Lower lobe of right lung (tissue), 2 donors: ENCODE measurements around the gene MALAT1. TPM values are rescaled to one million over a fixed set of nuclear protein-coding genes. Genes with fewer than 3 reads are reported as not detected.
"Not testable (repeated sequence)": the region's sequence is repeated elsewhere in the genome, so short reads cannot be mapped to it uniquely, and the experiment has no call there.

Experiments
- ATAC-seq, 2 donors: fragments of 200-7000 bp; cut with Tn5 transposase; one replicate each; pipeline ENCODE4 v1.9.1; 2020 to 2022; ENCODE audit warnings: mild to moderate bottlenecking in 2 of 2, moderate library complexity in 2 of 2
- DNase-seq: peaks from one replicate; pipeline ENCODE4 v3.0.0-alpha.2; 2020
- H3K27ac ChIP-seq: fragments of 200-600 bp; one replicate; pipeline ENCODE4 v1.8.0; 2022
- H3K27me3 ChIP-seq: fragments of 200-600 bp; one replicate; pipeline ENCODE4 v1.8.0; 2022; ENCODE audit warnings: low read depth
- H3K36me3 ChIP-seq: fragments of 200-600 bp; one replicate; pipeline ENCODE4 v1.8.0; 2022; ENCODE audit warnings: mild to moderate bottlenecking
- H3K4me1 ChIP-seq: fragments of 200-600 bp; one replicate; pipeline ENCODE4 v1.8.0; 2022
- H3K4me3 ChIP-seq: fragments of 200-600 bp; one replicate; pipeline ENCODE4 v1.8.0; 2022; ENCODE audit warnings: mild to moderate bottlenecking
- H3K9me3 ChIP-seq: fragments of 200-600 bp; one replicate; pipeline ENCODE4 v1.8.0; 2022
- intact Hi-C: fragments of 100-400 bp; cut with DNase I; formaldehyde crosslinking; loops from one replicate; pipeline ENCODE4 v1.11.0; 2022
- long read RNA-seq: library from polyadenylated mRNA; unstranded; transcript quantifications from one replicate; pipeline ENCODE4 v2.0.0, GENCODE V29; 2021
- total RNA-seq: library from RNA; stranded (reverse); fragmentation: NEBNext Ultra II Directional; extraction: Animal tissue kit (Norgen Biotek cat#: 25700); gene quantifications from one replicate; pipeline ENCODE4 v1.2.1, GENCODE V29; 2021
- TF ChIP-seq, protein P1 (sequence below): fragments of 200-600 bp; IDR thresholded peaks from one replicate; pipeline ENCODE4 v1.8.0; 2022; ENCODE audit warnings: antibody characterized with exemption, mild to moderate bottlenecking
- donor health status: DM: no; HTN: yes; CAD: no; lungs with severe emphysema.

The MALAT1 gene
- total RNA-seq, result 11,612 TPM
- long read RNA-seq, full-length matches to known transcripts, result 3,949 of 3,953 reads
- long read RNA-seq, partial matches to known transcripts, result 0 of 3,953 reads
- long read RNA-seq, other reads (novel, unspliced or antisense), result 4 of 3,953 reads

DNA sequence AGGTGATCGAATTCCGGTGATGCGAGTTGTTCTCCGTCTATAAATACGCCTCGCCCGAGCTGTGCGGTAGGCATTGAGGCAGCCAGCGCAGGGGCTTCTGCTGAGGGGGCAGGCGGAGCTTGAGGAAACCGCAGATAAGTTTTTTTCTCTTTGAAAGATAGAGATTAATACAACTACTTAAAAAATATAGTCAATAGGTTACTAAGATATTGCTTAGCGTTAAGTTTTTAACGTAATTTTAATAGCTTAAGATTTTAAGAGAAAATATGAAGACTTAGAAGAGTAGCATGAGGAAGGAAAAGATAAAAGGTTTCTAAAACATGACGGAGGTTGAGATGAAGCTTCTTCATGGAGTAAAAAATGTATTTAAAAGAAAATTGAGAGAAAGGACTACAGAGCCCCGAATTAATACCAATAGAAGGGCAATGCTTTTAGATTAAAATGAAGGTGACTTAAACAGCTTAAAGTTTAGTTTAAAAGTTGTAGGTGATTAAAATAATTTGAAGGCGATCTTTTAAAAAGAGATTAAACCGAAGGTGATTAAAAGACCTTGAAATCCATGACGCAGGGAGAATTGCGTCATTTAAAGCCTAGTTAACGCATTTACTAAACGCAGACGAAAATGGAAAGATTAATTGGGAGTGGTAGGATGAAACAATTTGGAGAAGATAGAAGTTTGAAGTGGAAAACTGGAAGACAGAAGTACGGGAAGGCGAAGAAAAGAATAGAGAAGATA, at the start of gene MALAT1:
Gene MALAT1 (plus strand): TSS at position 69 of the 736 bp plus-strand sequence.
- intact Hi-C loops, result no loop called here
- ATAC-seq, result peak; percentile 58 to 61

DNA sequence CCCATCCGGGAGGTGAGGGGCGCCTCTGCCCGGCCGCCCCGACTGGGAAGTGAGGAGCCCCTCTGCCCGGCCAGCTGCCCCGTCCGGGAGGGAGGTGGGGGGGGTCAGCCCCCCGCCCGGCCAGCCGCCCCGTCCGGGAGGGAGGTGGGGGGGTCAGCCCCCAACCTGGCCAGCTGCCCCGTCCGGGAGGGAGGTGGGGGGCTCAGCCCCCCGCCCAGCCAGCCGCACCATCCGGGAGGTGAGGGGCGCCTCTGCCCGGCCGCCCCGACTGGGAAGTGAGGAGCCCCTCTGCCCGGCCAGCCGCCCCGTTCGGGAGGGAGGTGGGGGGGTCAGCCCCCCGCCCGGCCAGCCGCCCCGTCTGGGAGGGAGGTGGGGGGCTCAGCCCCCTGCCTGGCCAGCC, 47.5 kb upstream of the MALAT1 start:
- intact Hi-C loops, H3K27ac ChIP-seq, H3K9me3 ChIP-seq, ATAC-seq, DNase-seq, H3K36me3 ChIP-seq, H3K4me3 ChIP-seq, H3K27me3 ChIP-seq: not testable (repeated sequence)
- H3K4me1 ChIP-seq, result peaks cover 27% of the 10 kb centered on the region

More for the DNA sequence above, at the start of gene MALAT1:
- H3K9me3 ChIP-seq, result no peaks in the 10 kb centered on the region
- peaks cover 30% of the 10 kb centered on the region for H3K36me3 ChIP-seq
- H3K4me1 ChIP-seq, result peaks cover 28% of the 10 kb centered on the region
- TF ChIP-seq, protein P1, sequence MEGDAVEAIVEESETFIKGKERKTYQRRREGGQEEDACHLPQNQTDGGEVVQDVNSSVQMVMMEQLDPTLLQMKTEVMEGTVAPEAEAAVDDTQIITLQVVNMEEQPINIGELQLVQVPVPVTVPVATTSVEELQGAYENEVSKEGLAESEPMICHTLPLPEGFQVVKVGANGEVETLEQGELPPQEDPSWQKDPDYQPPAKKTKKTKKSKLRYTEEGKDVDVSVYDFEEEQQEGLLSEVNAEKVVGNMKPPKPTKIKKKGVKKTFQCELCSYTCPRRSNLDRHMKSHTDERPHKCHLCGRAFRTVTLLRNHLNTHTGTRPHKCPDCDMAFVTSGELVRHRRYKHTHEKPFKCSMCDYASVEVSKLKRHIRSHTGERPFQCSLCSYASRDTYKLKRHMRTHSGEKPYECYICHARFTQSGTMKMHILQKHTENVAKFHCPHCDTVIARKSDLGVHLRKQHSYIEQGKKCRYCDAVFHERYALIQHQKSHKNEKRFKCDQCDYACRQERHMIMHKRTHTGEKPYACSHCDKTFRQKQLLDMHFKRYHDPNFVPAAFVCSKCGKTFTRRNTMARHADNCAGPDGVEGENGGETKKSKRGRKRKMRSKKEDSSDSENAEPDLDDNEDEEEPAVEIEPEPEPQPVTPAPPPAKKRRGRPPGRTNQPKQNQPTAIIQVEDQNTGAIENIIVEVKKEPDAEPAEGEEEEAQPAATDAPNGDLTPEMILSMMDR, result no peak
- peak; percentile 94 for DNase-seq
- no peaks in the 10 kb centered on the region for H3K27me3 ChIP-seq
- H3K27ac ChIP-seq, result peak within 1 kb of the TSS; percentile 99
- peak within 1 kb of the TSS; percentile 71 for H3K4me3 ChIP-seq

DNA sequence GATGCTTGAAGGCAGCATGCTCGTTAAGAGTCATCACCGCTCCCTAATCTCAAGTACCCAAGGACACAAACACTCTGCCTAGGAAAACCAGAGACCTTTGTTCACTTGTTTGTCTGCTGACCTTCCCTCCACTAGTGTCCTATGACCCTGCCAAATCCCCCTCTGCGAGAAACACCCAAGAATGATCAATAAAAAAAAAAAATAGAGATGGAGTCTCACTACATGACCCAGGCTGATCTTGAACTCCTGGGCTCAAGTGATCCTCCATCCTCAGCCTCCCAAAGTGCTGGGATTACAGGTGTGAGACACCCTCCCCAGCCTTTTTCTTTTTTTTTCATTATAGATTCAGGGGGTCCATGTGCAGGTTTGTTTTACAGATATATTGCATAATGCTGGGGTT, 46.6 kb upstream of the MALAT1 start:
- intact Hi-C loops, ATAC-seq, H3K27me3 ChIP-seq, H3K9me3 ChIP-seq, H3K36me3 ChIP-seq, DNase-seq, H3K27ac ChIP-seq, H3K4me3 ChIP-seq: not testable (repeated sequence)
- H3K4me1 ChIP-seq, result peaks cover 27% of the 10 kb centered on the region

DNA sequence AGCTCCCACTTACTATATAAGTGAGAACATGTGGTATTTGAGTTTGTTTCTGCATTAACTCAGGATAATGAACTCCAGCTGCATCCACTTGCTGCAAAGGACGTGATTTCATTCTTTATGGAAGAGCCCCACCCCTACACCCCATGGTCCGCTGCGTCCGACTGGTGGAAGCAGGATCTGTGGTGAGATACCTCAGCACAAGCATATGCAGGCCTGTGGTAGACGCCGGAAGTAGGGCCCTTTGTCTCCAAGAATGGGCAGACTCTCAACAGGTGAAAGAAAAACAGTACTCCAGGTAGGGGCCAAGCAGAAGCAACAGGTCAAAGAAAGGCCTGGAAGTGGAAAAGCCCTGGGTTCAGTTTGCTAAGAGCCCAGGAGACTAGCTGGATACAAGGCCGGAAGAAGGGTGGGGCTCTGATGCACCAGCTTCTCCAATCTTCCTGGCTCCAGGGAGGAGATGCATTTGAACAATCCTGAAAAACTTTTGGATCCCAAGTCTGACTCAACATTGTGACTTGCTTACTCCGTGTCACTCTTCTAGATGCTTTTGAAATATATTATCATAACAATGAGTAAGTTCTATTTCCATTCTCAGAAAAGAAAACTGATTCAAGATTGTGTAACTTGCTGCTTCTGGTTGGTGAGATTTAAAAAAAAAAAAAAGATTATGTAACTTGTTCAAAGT, 45.9 kb upstream of the MALAT1 start:
- Histone ChIP-seq H3K9me3 (no peaks in the 10 kb centered on the region), H3K4me1 (peaks cover 27% of the 10 kb centered on the region), H3K4me3 (no peak overlapping the region), H3K36me3 (no peaks in the 10 kb centered on the region), H3K27ac (peak overlapping the region; percentile 31), H3K27me3 (no peaks in the 10 kb centered on the region)
- no peak for DNase-seq
- no peak for ATAC-seq
- TF ChIP-seq, protein P1, result no peak
- intact Hi-C loops, result no loop called here

DNA sequence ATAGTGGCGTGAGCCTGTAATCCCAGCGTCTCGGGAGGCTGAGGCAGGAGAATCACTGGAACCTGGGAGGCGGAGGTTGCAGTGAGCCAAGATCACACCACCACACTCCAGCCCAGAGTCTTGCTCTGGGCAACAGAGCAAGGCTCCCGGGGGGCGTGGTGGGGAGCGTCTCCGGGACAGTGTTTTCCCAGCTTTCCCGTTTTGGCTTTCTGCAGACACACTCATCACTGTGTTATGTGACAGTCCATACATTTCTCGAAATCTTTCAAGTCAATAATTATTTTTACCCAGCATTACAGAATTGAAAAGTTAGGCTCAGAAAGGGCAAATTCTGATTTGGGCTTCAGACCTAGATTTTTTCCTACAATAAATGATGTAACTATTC, 44.5 kb upstream of the MALAT1 start:
- peak overlapping the region; percentile 63 for H3K4me3 ChIP-seq
- ATAC-seq (no peak), DNase-seq (no peak)
- H3K27ac ChIP-seq, result peak overlapping the region; percentile 85
- no peaks in the 10 kb centered on the region for H3K36me3 ChIP-seq
- no peaks in the 10 kb centered on the region for H3K27me3 ChIP-seq
- TF ChIP-seq, protein P1, result no peak
- no peaks in the 10 kb centered on the region for H3K9me3 ChIP-seq
- intact Hi-C loops, result no loop called here
- H3K4me1 ChIP-seq, result peaks cover 27% of the 10 kb centered on the region

DNA sequence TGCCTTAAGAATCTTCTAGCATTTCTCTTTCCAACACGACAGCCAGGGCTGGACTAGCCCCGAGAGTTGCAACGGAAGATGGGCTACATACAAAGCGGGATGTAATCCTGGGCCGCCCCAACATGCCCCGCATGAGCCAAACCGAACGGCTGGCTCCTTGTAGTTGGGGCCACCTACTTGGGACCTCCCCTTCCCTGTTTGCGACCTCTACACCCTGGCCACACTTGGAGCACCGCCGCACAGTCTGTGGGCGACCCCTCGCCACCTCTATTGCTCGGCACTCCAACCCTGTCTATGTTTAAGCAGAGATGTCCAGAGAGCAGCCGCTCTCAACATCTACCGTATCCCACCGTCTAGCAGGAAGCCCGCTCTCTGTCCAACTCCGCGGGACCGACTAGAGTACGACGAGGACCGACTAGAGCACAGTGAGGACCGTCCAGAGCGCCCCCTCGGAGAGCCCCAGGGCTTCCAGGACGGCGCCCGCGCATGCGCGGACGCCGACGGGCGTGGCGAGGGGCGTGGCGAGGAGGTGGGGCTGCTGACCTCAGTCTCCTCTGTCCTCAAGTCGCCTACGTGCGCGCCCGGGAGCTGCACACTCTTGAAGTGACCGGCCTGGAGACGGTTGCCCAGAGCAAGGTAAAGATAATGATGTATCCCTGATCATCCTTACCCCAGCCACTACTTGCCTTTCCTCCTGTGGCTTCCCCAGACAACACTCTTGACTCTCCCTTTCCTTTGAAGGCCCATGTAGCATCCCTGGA, 44.0 kb upstream of the MALAT1 start:
- ATAC-seq (peak; percentile 92 to 95), DNase-seq (peak; percentile 93)
- H3K4me1 ChIP-seq, result peaks cover 27% of the 10 kb centered on the region
- TF ChIP-seq, protein P1, result no peak
- peak overlapping the region; percentile 63 for H3K4me3 ChIP-seq
- intact Hi-C loops, result no loop called here
- no peaks in the 10 kb centered on the region for H3K9me3 ChIP-seq
- H3K27ac ChIP-seq, result peak overlapping the region; percentile 85
- H3K27me3 ChIP-seq, result no peaks in the 10 kb centered on the region
- H3K36me3 ChIP-seq, result no peaks in the 10 kb centered on the region
